Caco-2 (cell line): ENCODE data around the gene NXN. TPM values are rescaled to one million over a fixed set of nuclear protein-coding genes. Genes with fewer than 3 reads are reported as not detected.

Source experiments
- BruUV-seq: library from RNA; stranded (reverse); fragments of 400-500 nt; replicated peaks from 2 replicates; lab custom pipeline; 2021; lab: Mats Ljungman, UMichigan
- CTCF ChIA-PET: fragments of 300-600 bp; sonication (Branson Sonifier 250); formaldehyde crosslinking; loops from one replicate; lab custom pipeline; 2022; ENCODE audit warnings: antibody characterized with exemption; lab: Charles Lee
- POLR2A ChIA-PET: fragments of 300-600 bp; sonication (Branson Sonifier 250); formaldehyde crosslinking; loops from one replicate; lab custom pipeline; 2022; ENCODE audit warnings: antibody characterized with exemption; lab: Charles Lee
- DNase-seq, 2 experiments: peaks; one replicate each; pipeline versions ENCODE4 v3.0.0 to v3.0.0-alpha.2; 2020 to 2022
- H3K27me3 ChIP-seq: replicated peaks from 2 replicates; pipeline ENCODE4 v1.6.0; 2011; ENCODE audit warnings: low read length; ENCODE audit not compliant: control insufficient read depth, insufficient read depth
- H3K36me3 ChIP-seq: 2 replicates; pipeline ENCODE4 v1.5.1; 2011; ENCODE audit warnings: low read length; ENCODE audit not compliant: control insufficient read depth, insufficient read depth
- H3K4me1 ChIP-seq: fragments of 250-450 bp; sonication (Bioruptor Pico); 2 replicates; pipeline ENCODE4 v1.5.1; 2020; ENCODE audit warnings: mild to moderate bottlenecking
- H3K4me3 ChIP-seq: 2 replicates; pipeline ENCODE4 v1.5.1; 2011; ENCODE audit warnings: low read depth, mild to moderate bottlenecking, control low read depth, low read length
- H3K9me3 ChIP-seq: fragments of 250-450 bp; sonication (Bioruptor Pico); 2 replicates; pipeline ENCODE4 v1.5.1; 2020; ENCODE audit warnings: mild to moderate bottlenecking, moderate library complexity
- H3K27ac Mint-ChIP-seq: one replicate; pipeline ENCODE4 v1.8.0; 2022; ENCODE audit warnings: mixed read lengths; ENCODE audit not compliant: unreplicated experiment
- H3K27me3 Mint-ChIP-seq: one replicate; pipeline ENCODE4 v1.8.0; 2022; ENCODE audit warnings: mixed read lengths; ENCODE audit not compliant: insufficient read depth, unreplicated experiment
- H3K36me3 Mint-ChIP-seq: one replicate; pipeline ENCODE4 v1.8.0; 2022; ENCODE audit warnings: mild to moderate bottlenecking, mixed read lengths; ENCODE audit not compliant: insufficient read depth, unreplicated experiment
- H3K4me1 Mint-ChIP-seq: one replicate; pipeline ENCODE4 v1.8.0; 2022; ENCODE audit warnings: low read depth, mixed read lengths; ENCODE audit not compliant: unreplicated experiment
- H3K4me3 Mint-ChIP-seq: one replicate; pipeline ENCODE4 v1.8.0; 2022; ENCODE audit warnings: mild to moderate bottlenecking, moderate library complexity, mixed read lengths; ENCODE audit not compliant: unreplicated experiment
- H3K9me3 Mint-ChIP-seq: one replicate; pipeline ENCODE4 v1.8.0; 2022; ENCODE audit warnings: mixed read lengths; ENCODE audit not compliant: unreplicated experiment
- CTCF ChIP-seq, 2 experiments: fragments of 200-600 bp in 1 of 2; IDR thresholded peaks; 1 replicate in 1 of 2; 2 replicates in 1 of 2; pipeline versions ENCODE4 v1.5.1 to v1.8.0; 2011 to 2022; ENCODE audit warnings: antibody characterized with exemption in 1 of 2, control low read depth in 1 of 2, inconsistent platforms in 1 of 2, low read depth in 1 of 2, low read length in 1 of 2, mild to moderate bottlenecking in 1 of 2, moderate library complexity in 1 of 2; ENCODE audit not compliant: insufficient read depth in 1 of 2, severe bottlenecking in 1 of 2, unreplicated experiment in 1 of 2
- intact Hi-C: fragments of 100-400 bp; cut with micrococcal nuclease; formaldehyde crosslinking; loops from one replicate; pipeline ENCODE4 v1.10.0; 2022; ENCODE audit not compliant: unreplicated experiment
- total RNA-seq: library from RNA; stranded (reverse); gene quantifications from 2 replicates; pipeline ENCODE4 v1.2.3, GENCODE V29; 2022

NXN gene
- total RNA-seq, 1 experiment from 2014 or later: 76.7 TPM

- Histone ChIP-seq H3K4me3 (no peak overlapping the region), H3K27me3 (no peaks in the 10 kb centered on the region), H3K4me1 (peaks cover 9% of the 10 kb centered on the region), H3K9me3 (no peaks in the 10 kb centered on the region), H3K36me3 (peaks cover 1% of the 10 kb centered on the region; the same call in 1 of the 2 replicates)
- intact Hi-C loops: no loop called here
- H3K4me3 Mint-ChIP-seq: no peak overlapping the region
- no peaks in the 10 kb centered on the region for H3K9me3 Mint-ChIP-seq
- CTCF ChIA-PET: no interaction called here
- H3K4me1 Mint-ChIP-seq: peaks cover 10% of the 10 kb centered on the region
- H3K36me3 Mint-ChIP-seq: peaks cover 31% of the 10 kb centered on the region
- no peak overlapping the region for H3K27ac Mint-ChIP-seq
- POLR2A ChIA-PET: no interaction called here
- BruUV-seq: no TSS peak
- DNase-seq: no peak
- no peaks in the 10 kb centered on the region for H3K27me3 Mint-ChIP-seq
- TF ChIP-seq CTCF (IDR thresholded peaks at IDR 0.05; ENCODE audit: insufficient read depth in 1 of 2, low read depth in 1 of 2, low read length in 1 of 2, severe bottlenecking in 1 of 2, unreplicated experiment in 1 of 2): no peak
Measured at GRCh38 chr17:1009229-1010085, 29.9 kb upstream of the NXN start.

GRCh38 chr17:1008008-1008761 lies 28.6 kb upstream of the NXN start:
- intact Hi-C loops: no loop called here
- H3K4me1 Mint-ChIP-seq: peaks cover 10% of the 10 kb centered on the region
- BruUV-seq: no TSS peak
- Histone ChIP-seq H3K4me3 (no peak overlapping the region), H3K4me1 (peaks cover 9% of the 10 kb centered on the region), H3K9me3 (no peaks in the 10 kb centered on the region), H3K36me3 (peaks cover 1% of the 10 kb centered on the region; the same call in 1 of the 2 replicates), H3K27me3 (no peaks in the 10 kb centered on the region)
- no peaks in the 10 kb centered on the region for H3K9me3 Mint-ChIP-seq
- POLR2A ChIA-PET: no interaction called here
- H3K4me3 Mint-ChIP-seq: no peak overlapping the region
- no peaks in the 10 kb centered on the region for H3K27me3 Mint-ChIP-seq
- H3K27ac Mint-ChIP-seq: no peak overlapping the region
- no peak for TF ChIP-seq CTCF (IDR thresholded peaks at IDR 0.05; ENCODE audit: insufficient read depth in 1 of 2, low read depth in 1 of 2, low read length in 1 of 2, severe bottlenecking in 1 of 2, unreplicated experiment in 1 of 2)
- H3K36me3 Mint-ChIP-seq: peaks cover 42% of the 10 kb centered on the region
- no peak for DNase-seq
- CTCF ChIA-PET: interaction anchor here (0.8 kb wide), 1 partner anchor 48 kb away, joined by 3 read pairs; no protein-coding TSS in a partner anchor

GRCh38 chr17:1007310-1008007 lies 27.9 kb upstream of the NXN start:
- H3K36me3 ChIP-seq: peaks cover 2% of the 10 kb centered on the region; the same call in 1 of the 2 replicates
- Mint-ChIP-seq H3K36me3 (peaks cover 49% of the 10 kb centered on the region), H3K4me3 (no peak overlapping the region), H3K27ac (no peak overlapping the region), H3K4me1 (peaks cover 10% of the 10 kb centered on the region), H3K9me3 (no peaks in the 10 kb centered on the region), H3K27me3 (no peaks in the 10 kb centered on the region)
- TF ChIP-seq CTCF (IDR thresholded peaks at IDR 0.05; ENCODE audit: insufficient read depth in 1 of 2, low read depth in 1 of 2, low read length in 1 of 2, severe bottlenecking in 1 of 2, unreplicated experiment in 1 of 2): no peak
- no peak overlapping the region for H3K4me3 ChIP-seq
- DNase-seq: no peak
- peaks cover 9% of the 10 kb centered on the region for H3K4me1 ChIP-seq
- H3K27me3 ChIP-seq: no peaks in the 10 kb centered on the region
- ChIA-PET CTCF (interaction anchor here (0.8 kb wide), 1 partner anchor 49 kb away, joined by 3 read pairs; no protein-coding TSS in a partner anchor), POLR2A (no interaction called here)
- intact Hi-C loops: no loop called here
- H3K9me3 ChIP-seq: no peaks in the 10 kb centered on the region
- BruUV-seq: no TSS peak
